T-helper 1 cell (primary cell): ENCODE results near the gene DYRK1A.
"Not testable (repeated sequence)": the region's sequence is repeated elsewhere in the genome, so short reads cannot be mapped to it uniquely, and the experiment has no call there.

Experiments
- DNase-seq, 5 donors: peaks; one replicate each; pipeline ENCODE4 v3.0.0-alpha.2; 2012 to 2020
- total RNA-seq, 4 donors: gene quantifications; one replicate each; lab custom pipeline; 2026; lab: John Stamatoyannopoulos, UW

DYRK1A gene
- 311 to 493 (median 342) reads per million in 4 donors for total RNA-seq

DNA sequence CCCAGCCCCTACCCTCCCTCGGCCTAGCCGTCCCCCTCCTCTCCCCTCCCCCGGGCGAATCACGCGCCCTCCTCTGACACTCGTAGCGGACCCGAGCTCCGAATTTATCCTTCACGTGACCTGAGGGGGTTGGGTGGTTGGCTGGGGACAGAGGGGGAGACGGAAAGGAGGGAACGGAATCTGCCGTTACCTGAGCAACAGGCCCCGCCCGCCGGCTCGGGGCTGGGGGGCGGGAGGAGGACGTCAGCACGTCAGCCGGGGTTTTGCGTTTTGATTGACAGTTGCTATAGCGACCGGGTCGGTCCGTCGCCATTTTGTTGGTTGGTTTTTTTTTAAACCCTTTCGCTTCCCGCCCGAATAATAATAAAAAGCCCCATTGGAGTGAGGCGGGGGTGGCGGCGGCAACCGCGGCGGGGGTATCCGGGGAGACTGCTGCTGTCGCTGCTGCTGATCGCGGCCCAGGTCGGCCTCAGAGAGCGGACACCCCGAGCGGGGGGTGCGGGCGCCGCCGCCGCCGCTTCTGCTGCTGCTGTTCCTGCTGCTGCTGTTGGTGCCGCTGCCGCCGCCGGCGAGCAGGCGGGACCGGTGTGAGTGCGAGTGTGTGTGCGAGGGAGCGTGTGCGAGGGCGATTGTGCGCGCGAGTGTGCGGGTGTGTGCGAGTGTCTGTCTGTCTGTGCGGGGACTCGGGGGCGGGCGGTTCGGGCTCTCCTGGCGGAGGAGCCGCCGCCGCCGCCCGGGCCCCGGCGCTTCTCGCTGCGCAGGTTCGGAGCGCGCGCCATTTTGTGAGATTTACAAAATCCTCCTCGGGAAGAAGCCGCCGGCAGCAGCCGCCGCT, at the start of gene DYRK1A:
DYRK1A (plus strand) TSS at position 292 of the 835 bp plus-strand sequence. CDS start 53,602 bp downstream, outside the sequence.
- DNase-seq: peak; percentile 98 to 99 (median 98)

- no peak for DNase-seq
Observed at GRCh38 chr21:37319551-37319950, 47.0 kb upstream of the DYRK1A start.

GRCh38 chr21:37322084-37322483, 44.5 kb upstream of the DYRK1A start:
- DNase-seq: no peak

DNA sequence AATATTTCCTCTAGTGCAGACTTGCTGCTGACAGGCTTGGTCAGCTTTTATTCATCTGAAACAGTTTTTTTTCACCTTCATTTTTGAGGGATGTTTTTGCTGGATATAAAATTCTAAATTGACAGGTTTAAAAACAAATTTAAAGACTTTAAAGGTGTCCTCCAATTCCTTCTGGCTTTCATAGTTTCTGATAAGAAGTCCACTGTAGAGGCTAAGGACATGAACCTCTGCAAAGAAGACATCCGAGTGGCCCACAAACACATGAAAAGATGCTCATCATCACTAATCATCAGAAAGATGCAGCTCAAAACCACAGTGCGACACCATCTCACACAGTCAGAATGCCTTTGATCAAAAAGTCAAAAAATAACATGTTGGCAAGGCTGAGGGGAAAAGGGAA, 42.0 kb upstream of the DYRK1A start:
- no peak for DNase-seq

DNA sequence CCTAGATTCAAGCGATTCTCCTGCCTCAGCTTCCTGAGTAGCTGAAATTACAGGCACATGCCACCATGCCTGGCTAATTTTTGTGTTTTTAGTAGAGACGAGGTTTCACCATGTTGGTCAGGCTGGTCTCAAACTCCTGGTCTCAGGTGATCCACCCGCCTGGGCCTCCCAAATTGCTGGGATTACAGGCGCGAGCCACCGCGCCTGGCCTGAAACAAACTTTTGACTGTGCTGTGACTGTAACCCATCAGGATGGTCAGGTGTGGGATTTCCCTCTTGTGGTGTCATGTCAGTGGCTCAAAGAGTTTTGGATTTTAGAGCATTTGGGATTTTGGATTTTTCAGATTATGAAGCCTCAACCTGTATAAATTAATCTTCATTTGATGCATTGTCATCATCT, 38.4 kb upstream of the DYRK1A start:
- DNase-seq: not testable (repeated sequence)

GRCh38 chr21:37331411-37331810, 35.2 kb upstream of the DYRK1A start:
- no peak for DNase-seq

DNA sequence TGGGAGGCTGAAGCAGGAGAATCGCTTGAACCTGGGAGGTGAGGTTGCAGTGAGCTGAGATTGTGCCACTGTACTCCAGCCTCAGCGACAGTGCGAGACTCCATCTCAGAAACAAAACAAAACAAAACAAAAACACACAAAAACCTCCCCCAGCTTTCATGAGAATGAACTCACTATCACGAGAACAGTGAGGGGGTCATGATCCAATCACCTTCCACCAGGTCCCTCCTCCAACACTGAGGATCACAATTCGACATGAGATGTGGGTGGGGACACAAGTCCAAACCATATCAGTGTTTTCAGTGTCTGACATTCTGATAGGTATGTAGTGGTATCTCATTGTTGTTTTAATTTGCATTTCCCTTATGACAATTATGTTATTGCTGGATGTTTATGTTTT, 31.5 kb upstream of the DYRK1A start:
- DNase-seq: no peak

- DNase-seq: no peak
Observed at GRCh38 chr21:37337179-37337578, 29.4 kb upstream of the DYRK1A start.

GRCh38 chr21:37337831-37338230, 28.7 kb upstream of the DYRK1A start:
- no peak for DNase-seq

DNA sequence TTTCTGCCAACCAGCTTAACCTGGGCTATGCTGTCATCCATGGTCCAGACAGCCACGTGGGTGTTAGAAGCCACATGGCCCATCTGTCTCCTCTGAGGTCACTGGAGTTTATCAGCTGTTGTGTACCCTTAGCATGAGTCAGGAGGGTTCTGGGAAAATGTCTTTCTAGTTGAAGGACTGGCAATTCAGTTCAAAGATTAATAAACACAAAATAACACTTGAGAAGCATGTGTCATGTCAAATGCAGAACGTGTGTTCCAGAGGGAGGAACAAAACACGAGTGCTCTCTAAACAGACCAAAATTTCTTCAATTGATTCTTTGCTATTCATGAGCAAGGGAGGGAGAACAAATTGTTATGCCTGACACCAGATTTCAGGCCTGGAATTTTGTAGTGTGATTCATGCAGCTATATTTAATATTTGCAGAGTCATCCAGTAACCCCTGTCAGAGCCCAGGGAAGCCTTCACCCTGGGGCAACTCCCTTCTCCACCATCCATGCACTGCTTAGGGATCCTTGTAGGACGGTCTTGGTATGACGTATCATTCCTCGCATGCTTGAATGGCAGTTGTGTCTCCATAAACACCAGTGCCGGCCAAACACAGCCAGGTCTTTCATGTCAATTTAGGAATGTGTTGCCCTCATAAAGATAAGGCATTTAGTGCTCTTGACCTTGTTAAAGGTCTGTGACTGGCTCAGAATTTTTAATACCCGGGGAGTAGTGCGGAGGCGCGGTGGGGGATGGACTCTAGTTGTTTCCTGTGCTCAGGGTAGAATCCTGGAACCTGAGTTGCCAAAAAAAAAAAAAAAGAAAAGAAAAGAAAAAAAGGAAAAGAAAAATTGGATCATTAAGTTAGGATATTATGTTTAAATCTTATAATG, 27.7 kb upstream of the DYRK1A start:
- DNase-seq: no peak

GRCh38 chr21:37339552-37339939, 27.0 kb upstream of the DYRK1A start:
- DNase-seq: no peak

DNA sequence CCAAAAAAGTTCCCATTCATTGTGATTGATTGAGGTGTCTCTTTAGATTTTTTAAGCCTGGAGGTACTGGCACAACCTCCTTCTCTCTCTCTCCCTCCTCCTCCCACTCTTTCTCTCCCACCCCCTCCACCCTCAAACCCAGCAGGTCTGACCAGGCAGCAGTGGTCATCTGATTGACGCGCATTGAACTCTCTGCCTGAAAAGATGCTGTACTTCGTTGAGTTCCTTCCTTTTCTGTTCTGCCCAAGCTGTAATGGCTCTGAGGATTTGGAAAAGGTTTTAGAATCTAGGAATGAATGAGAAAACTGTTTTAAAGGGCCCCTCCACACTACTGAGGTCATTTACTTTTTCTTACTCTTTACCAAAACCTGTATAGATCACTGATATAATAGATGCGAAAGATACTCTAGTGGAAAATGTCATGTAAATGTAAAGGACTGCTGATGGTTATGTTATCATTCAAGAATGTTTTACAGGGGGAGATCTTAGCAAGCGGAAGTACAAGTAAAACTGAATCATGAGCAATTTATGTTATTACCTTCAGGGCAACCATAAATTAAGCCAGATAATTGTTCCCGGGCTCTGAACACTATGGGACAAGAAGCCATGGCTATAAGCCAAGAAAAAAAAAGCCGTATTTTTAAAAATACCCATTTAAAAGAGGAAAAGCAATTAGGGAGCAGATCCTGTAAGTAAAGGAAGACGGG, 25.2 kb upstream of the DYRK1A start:
- no peak for DNase-seq

GRCh38 chr21:37342046-37342632, 24.4 kb upstream of the DYRK1A start:
- no peak for DNase-seq

GRCh38 chr21:37346841-37347430, 19.6 kb upstream of the DYRK1A start:
- no peak for DNase-seq

DNA sequence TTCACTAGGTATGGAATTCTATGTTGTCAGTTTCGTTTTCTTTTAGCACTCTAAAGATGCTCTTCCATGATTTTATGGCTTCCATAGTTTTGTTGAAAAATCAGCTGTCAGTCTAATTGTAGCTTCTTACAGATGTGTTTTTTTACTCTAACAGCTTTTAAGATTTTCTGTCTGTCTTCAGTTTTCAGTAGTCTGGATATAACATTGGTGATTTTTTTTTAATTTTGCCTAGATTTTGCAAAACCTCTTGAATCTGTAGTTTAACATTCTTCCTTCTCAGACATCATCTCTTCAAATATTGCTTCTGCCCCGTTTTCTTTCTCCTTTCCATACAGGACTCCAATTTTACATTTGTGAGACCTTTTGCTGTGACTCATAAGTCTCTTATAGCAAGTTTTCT, 17.9 kb upstream of the DYRK1A start:
- DNase-seq: no peak

DNA sequence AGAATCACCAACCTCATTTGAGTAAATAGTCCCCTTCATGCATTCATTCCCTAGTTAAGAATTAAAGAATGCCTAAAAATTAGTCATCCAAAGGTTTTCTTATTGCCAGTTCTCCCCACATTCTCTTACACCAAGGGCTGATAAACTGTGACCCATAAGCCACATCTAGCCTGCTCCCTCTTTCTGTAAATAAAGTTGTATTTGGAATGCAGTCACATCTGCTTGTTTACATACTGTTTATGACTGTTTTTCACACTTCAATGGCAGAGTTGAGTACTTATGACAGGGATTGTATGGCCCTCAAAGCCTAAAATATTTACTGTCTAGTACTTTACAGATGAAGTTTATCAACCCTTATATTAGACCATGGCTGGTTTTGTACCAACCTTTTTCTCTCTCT, 16.1 kb upstream of the DYRK1A start:
- no peak for DNase-seq

- DNase-seq: no peak
Observed at GRCh38 chr21:37356706-37357105, 9.9 kb upstream of the DYRK1A start.

DNA sequence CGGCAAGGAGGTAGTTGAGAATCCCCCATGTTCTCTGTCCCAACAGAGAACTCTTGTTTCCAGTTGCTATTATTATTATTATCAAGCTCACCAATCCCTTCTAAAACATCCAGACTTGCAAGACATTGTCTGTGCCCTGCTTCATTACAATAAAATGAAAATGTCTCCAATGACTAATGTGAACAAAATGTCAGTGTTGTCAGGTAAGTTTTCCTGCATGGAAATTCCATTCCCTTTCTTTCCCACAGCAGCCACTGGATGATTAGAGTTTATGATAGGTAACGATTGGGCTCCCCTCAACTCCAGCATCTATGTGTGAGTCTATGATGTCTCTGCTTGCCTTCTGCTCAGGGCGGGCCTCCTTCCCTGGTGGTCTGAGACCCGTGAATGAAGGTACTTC, 8.9 kb upstream of the DYRK1A start:
- no peak for DNase-seq

DNA sequence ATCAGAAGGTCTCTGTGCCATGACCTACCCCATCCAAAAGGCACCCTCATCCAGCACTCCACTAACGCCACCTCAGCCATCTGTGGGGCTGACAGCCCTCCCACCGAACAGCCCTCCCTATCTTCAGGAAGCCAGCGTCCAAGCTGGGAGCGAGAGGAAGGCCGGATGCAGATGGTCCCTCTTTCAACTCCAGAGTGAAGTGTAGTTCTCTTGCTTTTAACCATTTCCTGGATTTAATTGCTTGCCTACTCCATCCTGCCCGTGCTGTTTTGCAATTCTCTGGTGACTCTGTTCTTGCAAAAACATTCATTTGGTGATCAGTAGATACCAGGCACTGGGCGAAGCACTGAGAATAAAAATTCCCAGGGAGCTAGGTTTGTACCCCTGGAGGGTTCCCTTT, 8.2 kb upstream of the DYRK1A start:
- DNase-seq: no peak

DNA sequence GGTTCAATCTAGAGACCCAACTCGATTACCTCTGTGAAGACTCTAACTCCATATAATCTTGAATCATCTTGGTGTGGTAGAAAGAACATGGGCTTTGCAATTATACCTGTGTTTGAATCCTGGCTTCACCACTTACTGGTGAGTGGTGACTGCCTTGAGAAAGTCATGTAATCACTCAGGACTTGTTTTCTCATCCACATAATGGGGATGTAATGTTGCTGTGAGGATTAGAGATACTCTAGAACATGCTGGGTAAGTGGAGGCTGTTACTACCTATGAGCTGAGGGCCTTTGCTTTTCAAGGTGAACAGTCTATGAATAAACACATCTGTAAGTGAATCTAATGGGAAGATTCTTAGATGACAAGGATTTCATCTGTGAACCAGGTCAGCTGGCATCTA, 2.6 kb upstream of the DYRK1A start:
- DNase-seq: no peak

DNA sequence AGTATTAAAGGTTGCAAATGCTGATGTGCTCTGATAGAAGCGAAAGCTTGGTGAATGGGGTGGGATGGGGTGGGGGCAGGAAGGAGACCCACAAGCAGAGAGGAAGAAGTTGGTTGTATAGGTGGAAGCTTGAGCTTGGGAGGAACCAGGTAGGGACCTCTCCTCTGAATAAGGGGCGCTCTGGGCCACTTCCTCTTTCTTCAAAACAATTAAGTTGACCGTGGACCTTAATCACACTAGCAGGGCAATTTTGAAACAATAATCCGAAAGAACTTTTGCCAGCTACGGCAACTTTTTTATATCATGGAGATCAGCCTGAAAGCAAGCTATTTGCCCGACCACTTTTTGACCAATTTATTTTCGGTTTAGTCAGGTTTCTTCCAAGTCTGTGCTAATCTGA, 1.9 kb upstream of the DYRK1A start:
- DNase-seq: no peak
